ENCODE results near the gene CYP27B1. TPM values are rescaled to one million over a fixed set of nuclear protein-coding genes. Genes with fewer than 3 reads are reported as not detected.

Gene CYP27B1
- total RNA-seq, 4 donors from 2014 or later = 0.28 to 1.2 TPM; not detected in 2

DNA sequence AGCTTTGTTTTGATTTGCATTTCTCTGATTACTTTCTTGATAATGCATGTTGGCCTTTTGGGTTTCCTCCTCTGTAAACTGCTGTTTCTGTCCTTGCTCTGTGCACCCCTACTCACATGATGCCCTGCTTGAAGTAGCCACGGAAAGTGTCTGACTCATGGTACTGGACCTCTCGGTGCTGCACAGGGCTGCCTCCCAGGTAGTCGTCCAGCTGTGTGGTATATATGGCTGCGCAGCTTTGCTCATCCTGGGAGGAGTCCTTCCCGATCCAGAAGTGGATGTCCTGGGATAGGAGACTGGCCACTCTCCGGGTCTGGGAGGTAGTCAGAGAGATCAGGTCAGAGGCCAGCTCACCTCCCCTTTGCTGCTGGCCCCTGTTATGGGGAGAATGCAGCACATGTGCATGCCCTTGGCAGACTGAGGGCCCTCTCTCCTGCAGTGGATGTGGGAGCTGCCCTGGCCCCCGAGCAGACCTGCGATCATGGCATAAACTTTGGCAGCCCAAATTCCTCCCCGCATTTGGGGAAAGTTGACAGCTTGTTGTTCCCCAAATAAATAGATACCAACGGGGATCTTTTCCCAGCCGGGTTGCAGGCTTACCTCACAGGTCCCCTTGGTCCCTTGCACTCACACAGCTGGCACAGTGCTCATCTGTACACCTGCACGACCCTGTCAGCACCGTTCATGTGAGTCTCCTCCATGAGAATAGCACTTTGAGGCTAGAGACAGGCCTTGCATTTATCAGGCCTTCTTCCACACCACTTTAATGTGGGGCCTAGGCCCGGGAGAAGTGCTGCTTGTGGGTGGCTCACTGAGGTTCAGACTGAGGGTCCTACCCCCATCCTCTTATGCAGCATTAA, 46.5 kb upstream of the CYP27B1 start:
- Histone ChIP-seq H3K36me3 (no peaks in the 10 kb centered on the region), H3K27me3 (no peaks in the 10 kb centered on the region), H3K4me1 (peaks cover 0 to 14% of the 10 kb centered on the region in 2 donors), H3K4me3 (no peak overlapping the region), H3K9me3 (no peaks in the 10 kb centered on the region), H3K27ac (no peak overlapping the region)
- no peak for DNase-seq
- intact Hi-C loops (cut with DNase I; ENCODE audit: low total_unique reads) = no loop called here
- TF ChIP-seq CTCF (IDR thresholded peaks at IDR 0.05) = no peak
- TF ChIP-seq POLR2A (IDR thresholded peaks at IDR 0.05) = no peak

GRCh38 chr12:57811028-57811755, 44.3 kb upstream of the CYP27B1 start:
- DNase-seq = no peak
- Histone ChIP-seq H3K36me3 (no peaks in the 10 kb centered on the region), H3K4me3 (no peak overlapping the region), H3K27me3 (no peaks in the 10 kb centered on the region), H3K9me3 (no peaks in the 10 kb centered on the region), H3K27ac (no peak overlapping the region), H3K4me1 (peaks cover 0 to 7% of the 10 kb centered on the region in 2 donors)
- intact Hi-C loops (cut with DNase I; ENCODE audit: low total_unique reads) = no loop called here
- TF ChIP-seq POLR2A (IDR thresholded peaks at IDR 0.05) (no peak), CTCF (IDR thresholded peaks at IDR 0.05) (no peak)

DNA sequence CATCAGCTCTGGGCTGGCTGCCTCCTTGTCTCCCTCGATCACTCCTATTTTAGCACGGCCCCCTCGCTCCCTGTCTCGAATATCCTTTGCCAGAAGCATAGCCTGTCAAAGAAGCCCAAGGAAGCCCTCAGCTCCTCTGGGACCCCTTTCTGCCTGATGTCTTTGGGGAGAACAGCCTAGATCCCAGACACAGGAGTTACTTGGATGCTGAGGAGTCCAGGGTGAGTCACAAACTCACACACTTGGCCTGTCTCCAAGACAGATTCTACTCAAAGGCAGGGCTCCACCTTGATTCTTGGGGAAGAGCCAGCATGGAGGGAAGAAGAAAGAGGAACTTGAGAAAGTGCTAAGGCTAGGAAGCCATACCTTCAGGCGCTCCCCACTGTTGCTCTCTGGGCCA, 43.6 kb upstream of the CYP27B1 start:
- peaks cover 0 to 7% of the 10 kb centered on the region in 2 donors for H3K4me1 ChIP-seq
- no peak overlapping the region for H3K4me3 ChIP-seq
- TF ChIP-seq CTCF (IDR thresholded peaks at IDR 0.05) (no peak), POLR2A (IDR thresholded peaks at IDR 0.05) (no peak)
- H3K36me3 ChIP-seq = no peaks in the 10 kb centered on the region
- intact Hi-C loops (cut with DNase I; ENCODE audit: low total_unique reads) = no loop called here
- no peaks in the 10 kb centered on the region for H3K27me3 ChIP-seq
- no peaks in the 10 kb centered on the region for H3K9me3 ChIP-seq
- no peak overlapping the region for H3K27ac ChIP-seq
- DNase-seq = no peak

GRCh38 chr12:57809425-57809824, 42.5 kb upstream of the CYP27B1 start:
- no peak overlapping the region for H3K27ac ChIP-seq
- intact Hi-C loops (cut with DNase I; ENCODE audit: low total_unique reads) = no loop called here
- no peaks in the 10 kb centered on the region for H3K27me3 ChIP-seq
- TF ChIP-seq CTCF (IDR thresholded peaks at IDR 0.05) = no peak
- no peak for TF ChIP-seq POLR2A (IDR thresholded peaks at IDR 0.05)
- H3K9me3 ChIP-seq = no peaks in the 10 kb centered on the region
- no peak for DNase-seq
- no peak overlapping the region for H3K4me3 ChIP-seq
- peaks cover 0 to 7% of the 10 kb centered on the region in 2 donors for H3K4me1 ChIP-seq
- no peaks in the 10 kb centered on the region for H3K36me3 ChIP-seq

- Histone ChIP-seq H3K4me1 (no peaks in the 10 kb centered on the region), H3K27ac (no peak overlapping the region), H3K4me3 (no peak overlapping the region), H3K36me3 (no peaks in the 10 kb centered on the region), H3K9me3 (no peaks in the 10 kb centered on the region), H3K27me3 (no peaks in the 10 kb centered on the region)
- no peak for TF ChIP-seq POLR2A (IDR thresholded peaks at IDR 0.05)
- no peak for TF ChIP-seq CTCF (IDR thresholded peaks at IDR 0.05)
- intact Hi-C loops (cut with DNase I; ENCODE audit: low total_unique reads) = no loop called here
- DNase-seq = no peak
Measured at GRCh38 chr12:57808351-57808750, 41.5 kb upstream of the CYP27B1 start.

Data from uterus (tissue), 4 donors.